NCI-H82 treated with DMSO at 0.1 percent for 48 hours (cell line): Measurements from ENCODE around the gene PTPN12.
"Not testable (repeated sequence)": the region's sequence is repeated elsewhere in the genome, so short reads cannot be mapped to it uniquely, and the experiment has no call there.

Source experiments
- DNase-seq: peaks from one replicate; lab custom pipeline; 2025; ENCODE audit not compliant: unreplicated experiment; lab: John Stamatoyannopoulos, UW

The PTPN12 gene

DNA sequence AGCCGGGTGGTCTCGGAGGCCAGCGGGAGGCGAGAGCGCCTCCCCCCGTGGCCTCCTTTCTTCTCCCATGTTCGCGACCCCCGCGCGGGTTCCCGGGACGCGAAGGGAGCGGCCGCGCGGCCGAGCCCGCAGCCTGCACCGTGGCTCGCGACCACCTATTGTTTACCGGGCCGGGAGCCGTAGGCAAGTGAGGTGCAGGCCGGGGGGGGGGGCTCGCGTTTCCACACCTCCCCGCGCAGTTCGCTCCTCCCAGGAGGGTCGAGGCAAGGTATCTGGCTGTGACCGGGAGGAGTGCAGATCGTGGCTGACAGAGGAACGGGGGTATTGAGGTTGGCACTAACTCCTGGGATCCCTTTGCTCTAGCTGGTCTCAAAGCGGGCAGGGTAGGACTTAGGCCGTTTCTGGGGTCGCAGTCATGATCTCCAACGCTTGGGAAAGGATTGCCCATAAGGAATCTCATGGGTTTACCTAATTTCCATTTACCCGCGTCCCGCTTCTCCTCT, 734 bp downstream of the PTPN12 start:
- DNase-seq, result no peak

GRCh38 chr7:77538281-77539212, 1.5 kb downstream of the PTPN12 start:
- peak; percentile 52 for DNase-seq

- DNase-seq, result no peak
Measured at GRCh38 chr7:77540402-77540822, 3.3 kb downstream of the PTPN12 start.

DNA sequence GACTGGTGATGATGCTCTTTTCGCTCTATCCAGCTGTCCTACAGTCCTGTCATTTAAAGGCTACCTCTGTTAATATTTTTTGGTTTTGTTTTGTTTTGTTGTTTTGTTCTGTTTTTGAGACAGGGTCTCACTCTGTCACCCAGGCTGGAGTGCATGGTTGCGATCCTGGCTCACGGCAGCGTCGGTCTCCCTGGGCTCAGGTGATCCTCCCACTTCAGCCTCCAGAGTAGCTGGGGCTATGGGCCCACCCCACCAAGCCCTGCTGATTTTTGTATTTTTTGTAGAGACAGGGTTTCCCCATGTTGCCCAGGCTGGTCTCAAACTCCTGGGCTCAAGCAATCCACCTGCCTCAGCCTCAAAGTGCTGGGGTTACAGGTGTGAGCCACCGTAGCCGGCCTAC, 3.9 kb downstream of the PTPN12 start:
- not testable (repeated sequence) for DNase-seq

- no peak for DNase-seq
Measured at GRCh38 chr7:77542409-77542808, 5.3 kb downstream of the PTPN12 start.

DNA sequence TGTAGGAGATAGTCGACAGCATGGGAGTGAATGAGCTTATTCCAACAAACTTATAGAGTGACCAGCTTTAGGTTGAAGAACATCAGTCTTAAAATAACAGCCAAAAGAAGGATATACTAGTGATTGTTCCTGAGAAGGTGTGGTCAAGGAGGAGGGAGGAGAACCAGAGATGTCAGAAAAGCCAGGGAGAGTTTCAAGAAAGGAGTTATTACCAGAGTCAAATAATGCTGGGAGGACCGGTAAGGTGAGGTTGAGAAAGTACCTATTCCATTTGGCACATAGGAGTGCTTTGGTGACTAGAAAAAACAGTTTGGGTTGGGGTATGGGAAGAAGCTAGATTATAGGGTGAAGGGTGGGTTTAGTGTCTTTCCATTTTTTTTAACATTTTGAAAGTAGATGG, 5.8 kb downstream of the PTPN12 start:
- DNase-seq, result no peak

DNA sequence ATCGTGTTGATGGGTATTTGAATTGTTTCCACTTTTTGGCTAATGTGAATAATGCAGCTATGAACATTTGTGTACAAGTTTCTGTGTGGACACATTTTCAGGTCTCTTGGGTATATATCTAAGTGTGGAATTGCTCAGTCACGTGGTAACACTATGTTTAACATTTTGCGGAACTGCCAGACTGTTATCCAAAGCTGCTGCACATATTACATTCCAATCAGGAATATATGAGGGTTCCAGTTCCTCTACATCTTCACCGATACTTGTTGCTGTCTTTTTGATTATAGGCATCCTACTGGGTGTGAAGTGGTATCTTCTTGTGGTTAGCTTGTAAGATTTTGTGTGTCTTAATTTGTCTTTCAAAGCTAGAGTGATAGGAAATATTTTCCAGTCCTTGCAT, 6.8 kb downstream of the PTPN12 start:
- DNase-seq, result no peak

- DNase-seq, result no peak
Measured at GRCh38 chr7:77544518-77544917, 7.4 kb downstream of the PTPN12 start.

GRCh38 chr7:77548206-77548605, 11.1 kb downstream of the PTPN12 start:
- no peak for DNase-seq

- DNase-seq, result no peak
Measured at GRCh38 chr7:77549106-77549870, 12.2 kb downstream of the PTPN12 start.

DNA sequence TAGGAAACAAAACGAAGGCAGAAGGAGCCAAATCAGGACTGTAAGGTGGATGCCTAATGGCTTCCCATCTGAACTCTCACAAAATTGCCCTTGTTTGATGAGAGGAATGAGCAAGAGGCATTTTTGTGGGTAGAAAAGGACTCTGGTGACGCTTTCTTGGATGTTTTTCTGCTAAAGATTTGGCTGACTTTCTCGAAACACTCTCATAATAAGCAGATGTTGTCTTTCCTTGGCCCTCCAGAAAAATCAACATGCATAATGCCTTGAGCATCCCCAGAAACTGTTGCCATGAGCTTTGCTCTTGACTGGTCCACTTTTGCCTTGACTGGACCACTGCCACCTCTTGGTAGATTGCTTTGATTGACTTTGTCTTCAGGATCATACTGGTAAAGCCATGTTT, 13.5 kb downstream of the PTPN12 start:
- DNase-seq, result no peak

GRCh38 chr7:77553123-77553522, 16.0 kb downstream of the PTPN12 start:
- DNase-seq, result no peak

DNA sequence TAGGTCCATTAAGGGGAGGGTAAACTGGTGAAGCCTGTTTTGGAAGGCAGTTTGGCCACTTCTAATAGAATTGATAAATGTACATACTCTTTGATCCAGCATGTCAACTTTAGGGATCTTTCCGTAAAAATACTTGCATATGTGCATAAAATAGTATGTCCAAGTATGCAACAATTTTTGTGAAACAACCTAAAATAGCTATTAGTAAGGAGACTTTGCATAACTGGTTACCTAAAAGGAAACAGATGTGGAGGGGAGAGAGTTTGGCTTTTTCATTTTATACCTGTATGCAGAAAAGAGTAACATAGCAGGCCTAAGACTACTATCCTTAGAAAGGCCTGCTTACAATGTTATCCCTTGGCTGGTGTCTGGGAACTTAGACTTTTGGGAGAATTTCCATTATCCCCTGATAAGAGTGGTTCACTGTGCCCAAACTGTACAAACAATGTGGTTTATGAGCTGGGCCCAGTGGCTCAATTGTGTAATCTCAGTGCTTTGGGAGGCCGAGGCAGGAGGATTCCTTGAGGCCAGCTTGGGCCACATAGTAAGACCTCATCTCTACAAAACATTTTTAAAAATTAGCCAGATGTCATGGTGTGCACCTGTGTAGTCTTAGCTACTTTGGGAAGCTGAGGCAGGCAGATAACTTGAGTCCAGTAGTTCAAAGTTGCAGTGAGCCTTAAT, 21.3 kb downstream of the PTPN12 start:
- no peak for DNase-seq

GRCh38 chr7:77561352-77561751, 24.3 kb downstream of the PTPN12 start:
- DNase-seq, result no peak

GRCh38 chr7:77563275-77563674, 26.2 kb downstream of the PTPN12 start:
- DNase-seq, result no peak

DNA sequence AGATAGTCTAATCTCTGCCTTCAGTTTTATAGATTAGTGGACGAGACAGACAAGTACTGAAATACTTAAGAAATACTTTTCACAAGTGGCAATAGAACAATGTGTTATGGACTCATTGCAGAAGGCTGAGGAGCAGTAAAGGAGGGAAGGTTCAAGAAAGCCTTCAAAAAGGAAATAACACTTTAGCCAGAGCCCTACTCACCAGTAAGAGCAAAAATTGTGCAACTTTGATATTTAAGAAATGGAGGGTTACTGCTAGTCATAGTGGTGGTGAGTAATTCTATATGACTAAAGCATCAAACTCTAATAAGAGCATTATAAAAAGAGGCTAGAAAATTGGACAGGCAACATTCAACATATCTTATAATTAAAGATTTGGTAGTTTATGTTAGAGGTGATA, 28.8 kb downstream of the PTPN12 start:
- DNase-seq, result no peak

GRCh38 chr7:77566421-77566820, 29.3 kb downstream of the PTPN12 start:
- DNase-seq, result no peak

- no peak for DNase-seq
Measured at GRCh38 chr7:77569514-77570232, 32.6 kb downstream of the PTPN12 start.

- DNase-seq, result no peak
Measured at GRCh38 chr7:77570330-77571011, 33.4 kb downstream of the PTPN12 start.

GRCh38 chr7:77571801-77572200, 34.7 kb downstream of the PTPN12 start:
- no peak for DNase-seq
